K562 (cell line): Measurements from ENCODE around the gene FKBP9. TPM values are rescaled to one million over a fixed set of nuclear protein-coding genes. Genes with fewer than 3 reads are reported as not detected.

ENCODE experiments used
- CEBPB ChIP-seq: fragments of 450-650 bp; IDR thresholded peaks from 2 replicates; pipeline ENCODE4 v1.6.1; 2016; ENCODE audit warnings: missing genetic modification characterization, missing compliant biosample characterization
- CEBPG ChIP-seq, 3 experiments: fragments of 200-800 bp in 1 of 3; sonication (Bioruptor generic) in 1 of 3; sonication (generic) in 1 of 3; formaldehyde crosslinking in 1 of 3; IDR thresholded peaks in 2 of 3; conservative IDR thresholded peaks in 1 of 3; 2 replicates each; pipeline versions ENCODE4 v1.6.1 to v1.8.0; 2016 to 2022; ENCODE audit warnings: missing compliant biosample characterization in 2 of 3, missing genetic modification characterization in 2 of 3, mild to moderate bottlenecking in 1 of 3, missing genetic modification reagents in 1 of 3
- DEAF1 ChIP-seq: fragments of 450-650 bp; formaldehyde crosslinking; IDR thresholded peaks from 2 replicates; pipeline ENCODE4 v1.4.0; 2020; ENCODE audit warnings: mild to moderate bottlenecking, moderate library complexity
- EP400 ChIP-seq: fragments of 450-650 bp; IDR thresholded peaks from 2 replicates; pipeline ENCODE4 v1.6.1; 2017; ENCODE audit warnings: antibody characterized with exemption, mild to moderate bottlenecking, moderate library complexity
- FOXJ2 ChIP-seq: fragments of 200-800 bp; sonication (Bioruptor generic); IDR thresholded peaks from 2 replicates; pipeline ENCODE4 v1.6.1; 2016; ENCODE audit warnings: missing genetic modification characterization, missing compliant biosample characterization
- GTF3C2 ChIP-seq: IDR thresholded peaks from 3 replicates; pipeline ENCODE4 v1.6.1; 2011; ENCODE audit warnings: borderline replicate concordance, mild to moderate bottlenecking, moderate library complexity; ENCODE audit not compliant: insufficient read length; ENCODE audit errors: extremely low read depth
- HNRNPUL1 ChIP-seq: fragments of 200-400 bp; formaldehyde crosslinking; IDR thresholded peaks from 2 replicates; pipeline ENCODE4 v1.6.1; 2017; ENCODE audit warnings: low read length
- ILF3 ChIP-seq: fragments of 450-650 bp; IDR thresholded peaks from 2 replicates; pipeline ENCODE4 v1.6.1; 2018; ENCODE audit warnings: antibody characterized with exemption, mild to moderate bottlenecking, moderate library complexity, borderline replicate concordance
- MAFF ChIP-seq: IDR thresholded peaks from 2 replicates; pipeline ENCODE4 v1.6.1; 2012; ENCODE audit warnings: low read length, improper control_type of control experiment
- MEIS2 ChIP-seq: fragments of 450-650 bp; IDR thresholded peaks from 2 replicates; pipeline ENCODE4 v1.6.1; 2014; ENCODE audit warnings: mild to moderate bottlenecking; ENCODE audit not compliant: partially characterized antibody
- NCOR1 ChIP-seq: fragments of 450-650 bp; IDR thresholded peaks from 2 replicates; pipeline ENCODE4 v1.6.1; 2016; ENCODE audit warnings: mild to moderate bottlenecking, moderate library complexity
- TEAD2 ChIP-seq: fragments of 450-650 bp; IDR thresholded peaks from 2 replicates; pipeline ENCODE4 v1.6.1; 2016; ENCODE audit warnings: missing genetic modification characterization, control low read depth, missing compliant biosample characterization
- YBX1 ChIP-seq: fragments of 450-650 bp; IDR thresholded peaks from 2 replicates; pipeline ENCODE4 v1.7.1; 2016; ENCODE audit warnings: mild to moderate bottlenecking
- ZNF121 ChIP-seq: sonication (generic); formaldehyde crosslinking; conservative IDR thresholded peaks from 2 replicates; pipeline ENCODE4 v1.8.0; 2022; ENCODE audit warnings: missing genetic modification reagents
- ZNF347 ChIP-seq: fragments of 450-650 bp; formaldehyde crosslinking; IDR thresholded peaks from 2 replicates; pipeline ENCODE4 v1.4.0; 2020; ENCODE audit warnings: low read depth, mild to moderate bottlenecking, moderate library complexity
- ZNF384 ChIP-seq: IDR thresholded peaks from 2 replicates; pipeline ENCODE4 v1.6.1; 2012; ENCODE audit warnings: low read depth, low read length, improper control_type of control experiment
- ZNF592 ChIP-seq: fragments of 450-650 bp; IDR thresholded peaks from 2 replicates; pipeline ENCODE4 v1.6.1; 2017; ENCODE audit warnings: antibody characterized with exemption, mild to moderate bottlenecking
- polyA plus RNA-seq, 8 experiments: library from polyadenylated mRNA; depleted of rRNA in 4 of 8; stranded (reverse) in 5 of 8; unstranded in 3 of 8; fragments of >200 nt; fragmentation: Nextera tagmentation in 2 of 8; fragmentation: Illumina TruSeq in 1 of 8; extraction: Ambion mirVana in 2 of 8; extraction: Trizol in 1 of 8; gene quantifications; 2 replicates each; pipeline versions ENCODE4 v1.2.1 to v1.2.3, GENCODE V29; 2011 to 2014; ENCODE audit warnings: inconsistent platforms in 1 of 8, missing spikeins in 1 of 8
- total RNA-seq, 7 experiments: library from RNA; depleted of rRNA in 6 of 7; stranded (reverse); fragments of >200 nt in 6 of 7; fragmentation: Illumina TruSeq in 2 of 7; extraction: Trizol in 2 of 7; gene quantifications; 2 replicates each; pipeline versions ENCODE4 v1.2.1 to v1.2.3, GENCODE V29; 2011 to 2021; ENCODE audit warnings: low replicate concordance in 1 of 7

Gene FKBP9
- total and polyA plus RNA-seq, 9 of the 15 experiments (the other 6 are each of a cell fraction or from before 2014, with no cell fraction given): 5.9 to 23.7 (median 15.8) TPM

DNA sequence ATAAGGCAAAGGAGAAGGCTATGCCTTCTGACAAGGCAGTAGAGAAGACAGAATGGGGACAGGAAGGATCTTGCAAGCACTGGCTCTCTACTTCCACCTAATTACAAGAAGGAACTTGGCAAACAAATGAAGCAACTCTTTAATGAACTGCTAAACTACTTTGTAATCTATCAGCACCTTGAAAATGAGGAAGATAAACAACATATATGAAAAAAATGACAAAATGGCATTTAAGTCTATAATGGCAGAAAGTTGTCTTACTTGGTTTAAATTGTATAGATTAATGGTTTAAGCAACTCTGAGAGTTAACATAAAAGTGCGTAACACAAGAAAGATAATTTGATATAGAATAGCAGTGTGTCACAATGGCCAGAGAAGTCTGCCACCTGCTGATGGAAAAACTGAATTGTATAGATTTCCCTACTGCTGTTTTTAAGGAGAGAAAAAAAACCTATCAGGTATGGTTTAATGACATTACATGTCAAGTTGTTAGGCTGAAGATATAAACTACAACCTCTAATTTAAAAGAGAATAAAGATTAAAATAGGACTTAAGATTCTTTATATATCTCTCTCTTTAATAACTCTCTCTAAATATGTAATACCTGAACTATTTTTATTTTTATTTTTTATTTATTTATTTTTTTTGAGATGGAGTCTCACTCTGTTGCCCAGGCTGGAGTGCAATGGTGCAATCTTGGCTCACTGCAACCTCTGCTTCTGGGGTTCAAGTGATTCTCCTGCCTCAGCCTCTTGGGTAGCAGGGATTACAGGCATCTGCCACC, 93.5 kb downstream of the FKBP9 start (continued):
- TF ChIP-seq GTF3C2 (no peak), ZNF347 (CRISPR knock-in tag) (no peak), TEAD2 (tag) (no peak), MAFF (no peak), HNRNPUL1 (no peak), ZNF592 (0 out of 2 replicates have a peak, but pooled peaks have one; percentile 34), MEIS2 (peak; percentile 33), YBX1 (no peak), CEBPG (CRISPR knock-in tag; IDR thresholded peaks at IDR 0.05) (0 out of 2 replicates have a peak, but pooled peaks have one; percentile 10), CEBPG (tag; conservative IDR thresholded peaks at IDR 0.05 in 1 of 2, IDR thresholded peaks at IDR 0.05 in 1 of 2) (peak; percentile 12 to 48; a peak in 2 of 4 replicates), CEBPB (tag) (peak; percentile 65), ILF3 (0 out of 2 replicates have a peak, but pooled peaks have one; percentile 54), ZNF121 (CRISPR knock-in tag) (0 out of 2 replicates have a peak, but pooled peaks have one; percentile 20), DEAF1 (CRISPR knock-in tag) (peak; percentile 50; the same call in 1 of the 2 replicates), EP400 (peak; percentile 25; the same call in 1 of the 2 replicates), ZNF384 (peak; percentile 45; the same call in 1 of the 2 replicates), NCOR1 (0 out of 2 replicates have a peak, but pooled peaks have one; percentile 18), FOXJ2 (tag) (no peak)
